ENCODE results near the gene BRD9. TPM values are rescaled to one million over a fixed set of nuclear protein-coding genes. Genes with fewer than 3 reads are reported as not detected.
"Not testable (repeated sequence)": the region's sequence is repeated elsewhere in the genome, so short reads cannot be mapped to it uniquely, and the experiment has no call there.

The BRD9 gene
- total and polyA plus RNA-seq, 9 of the 15 experiments (the other 6 are each of a cell fraction or from before 2014, with no cell fraction given): 2.4 to 68.7 (median 44.9) TPM

DNA sequence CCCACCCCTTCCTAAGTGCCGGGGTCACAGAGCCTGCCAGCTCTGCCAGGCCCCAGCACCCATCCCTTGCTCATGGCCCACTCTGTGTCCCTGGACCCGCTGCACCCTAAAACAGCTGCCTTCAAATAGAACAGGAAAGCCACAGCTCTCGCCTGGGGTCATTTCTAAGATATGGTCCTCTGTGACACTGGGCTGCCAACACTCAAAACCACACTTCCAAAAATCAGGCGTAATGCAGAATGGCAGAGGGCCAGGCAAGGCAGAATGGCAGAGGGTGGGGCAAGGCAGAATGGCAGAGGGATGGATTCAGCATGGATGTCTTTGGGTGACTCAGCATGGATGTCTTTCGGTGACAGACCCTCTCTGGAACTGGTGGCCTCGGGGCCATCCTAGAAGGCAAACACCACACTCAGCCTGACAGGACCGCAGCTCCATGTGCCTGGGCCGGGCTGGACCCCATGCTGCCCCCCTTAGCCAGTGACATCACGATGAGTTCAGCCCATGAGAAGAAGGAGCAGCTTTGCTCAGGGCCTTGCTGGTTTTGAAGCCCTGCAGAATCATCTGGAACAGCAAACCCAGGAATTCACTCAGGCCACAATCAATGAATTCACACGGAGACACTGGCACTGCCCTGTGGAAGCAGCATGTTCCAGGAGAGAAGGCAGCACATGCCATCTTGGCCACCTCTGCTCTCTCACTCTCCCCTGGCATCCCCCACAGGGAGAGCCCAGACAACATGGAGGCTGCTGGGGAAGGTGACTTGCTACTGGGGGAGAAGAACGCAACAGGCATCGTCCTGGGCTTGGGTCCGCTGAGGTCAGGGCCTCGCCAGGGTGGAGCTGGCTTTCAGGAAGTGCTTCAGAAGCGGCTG, 50.8 kb downstream of the BRD9 start:
- POLR2A ChIA-PET; DNase-seq (ENCODE audit: extremely low read depth in 1 of 4, low spot score in 3 of 4): not testable (repeated sequence)

DNA sequence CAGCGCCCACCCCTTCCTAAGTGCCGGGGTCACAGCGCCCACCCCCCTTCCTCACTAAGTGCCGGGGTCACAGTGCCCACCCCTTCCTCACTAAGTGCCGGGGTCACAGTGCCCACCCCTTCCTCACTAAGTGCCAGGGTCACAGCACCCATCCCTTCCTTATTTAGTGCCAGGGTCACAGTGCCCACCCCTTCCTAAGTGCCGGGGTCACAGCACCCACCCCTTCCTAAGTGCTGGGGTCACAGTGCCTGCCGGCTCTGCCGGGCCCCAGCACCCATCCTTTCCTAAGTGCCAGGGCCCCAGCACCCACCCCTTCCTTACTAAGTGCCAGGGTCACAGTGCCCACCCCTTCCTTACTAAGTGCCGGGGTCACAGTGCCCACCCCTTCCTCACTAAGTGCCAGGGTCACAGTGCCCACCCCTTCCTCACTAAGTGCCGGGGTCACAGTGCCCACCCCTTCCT, 51.6 kb downstream of the BRD9 start:
- in situ Hi-C loops (cut with MboI): loop anchor here (10.0 kb wide), 1 partner anchor 86 kb away; no protein-coding TSS in a partner anchor
- H3K9me3 ChIP-seq (replicated peaks; ENCODE audit: control insufficient read depth, insufficient read depth, low read depth, low read length); FAIRE-seq; POLR2A ChIA-PET; H3K9me1 ChIP-seq (ENCODE audit: control insufficient read depth, insufficient read depth, low read length); H3K27ac ChIP-seq (ENCODE audit: extremely low read depth, low read depth, low read length); CTCF ChIA-PET (ENCODE audit: low intra/inter-chr PET ratio); ATAC-seq; H3K9ac ChIP-seq (ENCODE audit: insufficient read depth in 1 of 2, low read depth in 2 of 2, low read length in 2 of 2); H2AFZ ChIP-seq (ENCODE audit: low read depth, low read length); H3K4me2 ChIP-seq (ENCODE audit: insufficient read depth, low read length); BruUV-seq (replicated peaks); H3K4me3 ChIP-seq; H4K20me1 ChIP-seq (replicated peaks; ENCODE audit: control insufficient read depth, insufficient read depth, low read length); DNase-seq (ENCODE audit: extremely low read depth in 1 of 4, low spot score in 3 of 4); H3K79me2 ChIP-seq (ENCODE audit: control insufficient read depth, insufficient read depth, low read length); H3K4me1 ChIP-seq (replicated peaks in 1 of 2; ENCODE audit: control insufficient read depth in 2 of 2, insufficient read depth in 2 of 2, low read length in 2 of 2); H3K27me3 ChIP-seq (ENCODE audit: control insufficient read depth in 2 of 2, insufficient read depth in 2 of 2, low read length in 2 of 2); intact Hi-C loops (cut with micrococcal nuclease); H3K36me3 ChIP-seq (ENCODE audit: control insufficient read depth, insufficient read depth, low read length): not testable (repeated sequence)
- WGBS (ENCODE audit: insufficient coverage, low coverage, missing lambda C conversion rate): 11% methylated on average over 5 of the region's 10 CpGs

More for the DNA sequence above, 50.8 kb downstream of the BRD9 start:
- CTCF ChIA-PET (ENCODE audit: low intra/inter-chr PET ratio); ATAC-seq; BruUV-seq (replicated peaks); H3K79me2 ChIP-seq (ENCODE audit: control insufficient read depth, insufficient read depth, low read length); H3K36me3 ChIP-seq (ENCODE audit: control insufficient read depth, insufficient read depth, low read length); FAIRE-seq; H3K27ac ChIP-seq (ENCODE audit: extremely low read depth, low read depth, low read length); H3K9me1 ChIP-seq (ENCODE audit: control insufficient read depth, insufficient read depth, low read length); H3K4me3 ChIP-seq; intact Hi-C loops (cut with micrococcal nuclease); H3K9me3 ChIP-seq (replicated peaks; ENCODE audit: control insufficient read depth, insufficient read depth, low read depth, low read length); H3K27me3 ChIP-seq (ENCODE audit: control insufficient read depth in 2 of 2, insufficient read depth in 2 of 2, low read length in 2 of 2); H3K9ac ChIP-seq (ENCODE audit: insufficient read depth in 1 of 2, low read depth in 2 of 2, low read length in 2 of 2); H4K20me1 ChIP-seq (replicated peaks; ENCODE audit: control insufficient read depth, insufficient read depth, low read length); H3K4me1 ChIP-seq (replicated peaks in 1 of 2; ENCODE audit: control insufficient read depth in 2 of 2, insufficient read depth in 2 of 2, low read length in 2 of 2); H3K4me2 ChIP-seq (ENCODE audit: insufficient read depth, low read length); H2AFZ ChIP-seq (ENCODE audit: low read depth, low read length): not testable (repeated sequence)
- in situ Hi-C loops (cut with MboI): loop anchor here (10.0 kb wide), 1 partner anchor 87 kb away; no protein-coding TSS in a partner anchor
- 38% methylated on average over 13 of the region's 15 CpGs for WGBS (ENCODE audit: insufficient coverage, low coverage, missing lambda C conversion rate)
- TF ChIP-seq MAFG (tag; conservative IDR thresholded peaks at IDR 0.05): 0 out of 2 replicates have a peak, but pooled peaks have one; percentile 14

DNA sequence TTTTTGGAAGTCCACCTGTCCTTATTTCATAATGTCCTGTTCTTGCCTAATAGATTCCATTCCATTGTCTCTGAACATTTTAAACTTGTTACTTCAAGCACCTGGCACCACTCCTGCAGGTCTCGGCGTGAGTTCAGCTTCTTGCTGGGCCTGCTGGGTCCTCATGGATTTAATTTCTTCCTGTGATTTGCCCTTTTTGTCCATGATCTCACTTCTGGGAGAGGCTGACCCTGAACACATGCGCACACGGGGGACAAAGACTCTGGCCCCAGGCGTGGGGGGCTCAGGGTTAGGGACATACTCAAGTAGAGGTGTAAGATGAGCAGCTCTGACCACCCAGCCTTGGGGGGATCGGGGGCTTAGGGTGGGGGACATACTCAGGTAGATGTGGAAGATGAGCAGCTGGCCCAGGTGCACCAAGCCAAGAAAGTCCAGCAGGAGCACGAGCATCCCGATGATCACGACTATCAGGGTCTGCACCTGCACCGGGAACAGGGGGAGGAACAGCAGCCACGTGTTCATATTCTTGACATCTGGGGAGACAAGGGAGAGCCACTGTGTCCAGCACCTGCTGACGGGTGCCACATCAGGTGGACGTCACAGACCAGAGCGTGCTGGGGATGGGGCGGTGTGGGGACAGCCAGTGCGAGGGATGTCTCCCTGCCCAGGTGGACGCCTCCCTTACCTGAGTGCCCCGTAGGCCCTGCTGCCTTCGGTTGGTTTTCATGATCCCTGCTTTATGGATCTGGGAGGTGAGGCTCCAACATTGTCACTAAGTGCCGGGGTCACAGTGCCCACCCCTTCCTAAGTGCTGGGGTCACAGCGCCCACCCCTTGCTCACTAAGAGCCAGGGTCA, 52.3 kb downstream of the BRD9 start:
- POLR2A ChIA-PET; H3K27ac ChIP-seq (ENCODE audit: extremely low read depth, low read depth, low read length); H2AFZ ChIP-seq (ENCODE audit: low read depth, low read length); H3K36me3 ChIP-seq (ENCODE audit: control insufficient read depth, insufficient read depth, low read length); H3K27me3 ChIP-seq (ENCODE audit: control insufficient read depth in 2 of 2, insufficient read depth in 2 of 2, low read length in 2 of 2); H3K79me2 ChIP-seq (ENCODE audit: control insufficient read depth, insufficient read depth, low read length); H4K20me1 ChIP-seq (replicated peaks; ENCODE audit: control insufficient read depth, insufficient read depth, low read length); H3K4me1 ChIP-seq (replicated peaks in 1 of 2; ENCODE audit: control insufficient read depth in 2 of 2, insufficient read depth in 2 of 2, low read length in 2 of 2); H3K4me3 ChIP-seq; CTCF ChIA-PET (ENCODE audit: low intra/inter-chr PET ratio); H3K9ac ChIP-seq (ENCODE audit: insufficient read depth in 1 of 2, low read depth in 2 of 2, low read length in 2 of 2); intact Hi-C loops (cut with micrococcal nuclease); H3K9me1 ChIP-seq (ENCODE audit: control insufficient read depth, insufficient read depth, low read length); H3K4me2 ChIP-seq (ENCODE audit: insufficient read depth, low read length); FAIRE-seq; H3K9me3 ChIP-seq (replicated peaks; ENCODE audit: control insufficient read depth, insufficient read depth, low read depth, low read length); BruUV-seq (replicated peaks); DNase-seq (ENCODE audit: extremely low read depth in 1 of 4, low spot score in 3 of 4); ATAC-seq: not testable (repeated sequence)
- in situ Hi-C loops (cut with MboI): loop anchor here (10.0 kb wide), 1 partner anchor 86 kb away; no protein-coding TSS in a partner anchor
- WGBS (ENCODE audit: insufficient coverage, low coverage, missing lambda C conversion rate): 33% methylated on average over 20 of the region's 21 CpGs

Data from K562 (cell line).